NCI-H2081 treated with DMSO at 0.1 percent for 48 hours (cell line): ENCODE results near the gene STOML1.

ENCODE experiments used
- DNase-seq: peaks from one replicate; lab custom pipeline; 2025; lab: John Stamatoyannopoulos, UW

The STOML1 gene

GRCh38 chr15:73991726-73992593, at the start of gene STOML1:
Gene STOML1 (minus strand): TSS chr15:73992295. CDS start chr15:73992223, 72 bp downstream.
- DNase-seq: peak; percentile 82

GRCh38 chr15:74041311-74041756, 49.2 kb upstream of the STOML1 start:
- no peak for DNase-seq

- DNase-seq: no peak
Measured at GRCh38 chr15:74040109-74040850, 48.2 kb upstream of the STOML1 start.

- no peak for DNase-seq
Measured at GRCh38 chr15:74039656-74040010, 47.5 kb upstream of the STOML1 start.

- no peak for DNase-seq
Measured at GRCh38 chr15:74038707-74039655, 46.9 kb upstream of the STOML1 start.

GRCh38 chr15:74037171-74038117, 45.3 kb upstream of the STOML1 start:
- DNase-seq: no peak

- DNase-seq: no peak
Measured at GRCh38 chr15:74036271-74037170, 44.4 kb upstream of the STOML1 start.

- no peak for DNase-seq
Measured at GRCh38 chr15:74035121-74036017, 43.3 kb upstream of the STOML1 start.

- DNase-seq: no peak
Measured at GRCh38 chr15:74034206-74034755, 42.2 kb upstream of the STOML1 start.

GRCh38 chr15:74032606-74033561, 40.8 kb upstream of the STOML1 start:
- DNase-seq: no peak

- DNase-seq: no peak
Measured at GRCh38 chr15:74032046-74032445, 40.0 kb upstream of the STOML1 start.

- no peak for DNase-seq
Measured at GRCh38 chr15:74028646-74029045, 36.6 kb upstream of the STOML1 start.

GRCh38 chr15:74027688-74028087, 35.6 kb upstream of the STOML1 start:
- no peak for DNase-seq

- DNase-seq: no peak
Measured at GRCh38 chr15:74025436-74025835, 33.3 kb upstream of the STOML1 start.

- no peak for DNase-seq
Measured at GRCh38 chr15:74024687-74025086, 32.6 kb upstream of the STOML1 start.

GRCh38 chr15:74022706-74023470, 30.8 kb upstream of the STOML1 start:
- no peak for DNase-seq
